Measurements from ENCODE around the gene MAGEF1.

DNA sequence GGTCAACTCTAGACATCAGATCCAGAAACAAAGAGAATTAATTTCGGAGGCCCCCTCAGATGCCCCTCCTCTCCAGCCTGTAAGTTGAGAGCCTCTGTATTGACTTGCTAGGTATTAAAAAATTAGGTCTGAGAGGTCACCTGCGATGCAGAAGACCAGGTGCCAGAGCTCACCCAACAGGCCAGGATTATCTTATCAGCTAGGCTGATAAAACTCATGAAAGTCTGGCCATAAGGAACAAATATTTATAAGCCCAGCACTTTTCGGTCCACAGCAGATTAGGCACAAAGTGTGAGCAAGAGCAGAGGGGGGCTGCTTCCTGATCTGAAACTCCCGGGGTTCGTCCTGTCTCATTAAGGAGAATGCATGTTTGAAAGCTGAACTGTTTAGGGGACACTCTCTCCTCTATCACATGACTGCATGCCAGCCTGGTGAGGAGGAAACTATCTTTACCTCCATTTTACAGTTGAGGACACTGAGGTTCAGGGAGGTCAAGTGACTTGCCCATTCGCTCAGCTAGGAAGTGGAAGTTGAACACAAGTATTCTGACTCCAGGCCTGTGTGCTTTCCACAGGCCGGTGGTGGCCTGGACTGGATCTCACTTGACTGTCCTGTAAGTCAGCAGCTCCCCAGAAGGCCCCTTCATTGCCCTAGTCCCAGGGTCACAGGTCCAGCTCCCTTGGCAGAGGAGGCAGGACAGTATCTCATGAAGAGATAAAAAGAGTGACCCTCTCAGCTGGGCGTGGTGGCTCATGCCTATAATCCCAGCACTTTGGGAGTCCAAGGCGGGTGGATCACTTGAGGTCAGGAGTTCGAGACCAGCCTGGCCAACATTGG lies 39.6 kb upstream of the MAGEF1 start:
- TF ChIP-seq ZFP3 (CRISPR knock-in tag; IDR thresholded peaks at IDR 0.05) (no peak), GLIS3 (CRISPR knock-in tag; IDR thresholded peaks at IDR 0.05) (no peak), ZNF565 (CRISPR knock-in tag; conservative IDR thresholded peaks at IDR 0.05; ENCODE audit: low read depth) (no peak)
